ENCODE data around the gene ZNRD2. TPM values are rescaled to one million over a fixed set of nuclear protein-coding genes. Genes with fewer than 3 reads are reported as not detected.

ZNRD2 gene
- total RNA-seq, 1 donor from 2014 or later = 45.1 TPM

DNA sequence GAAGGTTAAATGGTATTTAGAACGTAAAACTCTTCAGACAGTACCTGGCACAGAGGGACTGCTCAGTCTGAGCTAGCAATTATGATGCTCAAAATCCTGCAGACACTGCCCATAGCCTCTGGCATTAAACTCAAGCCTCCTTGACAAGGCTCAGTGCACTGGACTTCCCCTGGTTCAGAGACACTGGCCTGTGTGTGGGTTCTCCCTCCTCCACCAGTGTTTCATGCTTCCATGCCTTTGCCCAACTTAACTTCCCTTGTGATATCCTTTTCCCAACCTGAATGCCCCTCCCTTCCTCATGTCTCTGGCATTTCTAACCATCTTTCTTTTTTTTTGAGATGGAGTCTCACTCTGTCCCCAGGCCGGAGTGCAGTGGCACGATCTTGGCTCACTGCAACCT, 21.2 kb upstream of the ZNRD2 start:
- H3K4me1 ChIP-seq (ENCODE audit: insufficient read depth, low read length) = peaks cover 4% of the 10 kb centered on the region
- Mint-ChIP-seq H3K4me3 (ENCODE audit: unreplicated experiment) (peak overlapping the region; percentile 71), H3K27me3 (ENCODE audit: low read depth, unreplicated experiment) (peaks cover 44% of the 10 kb centered on the region), H3K4me1 (ENCODE audit: low read depth, unreplicated experiment) (peaks cover 2% of the 10 kb centered on the region), H3K27ac (ENCODE audit: unreplicated experiment) (no peak overlapping the region), H3K36me3 (ENCODE audit: low read depth, unreplicated experiment) (peaks cover 29% of the 10 kb centered on the region), H3K9me3 (ENCODE audit: unreplicated experiment) (peaks cover 9% of the 10 kb centered on the region)
- H3K27me3 ChIP-seq (ENCODE audit: insufficient read depth, low read length) = no peaks in the 10 kb centered on the region
- TF ChIP-seq, protein P1, sequence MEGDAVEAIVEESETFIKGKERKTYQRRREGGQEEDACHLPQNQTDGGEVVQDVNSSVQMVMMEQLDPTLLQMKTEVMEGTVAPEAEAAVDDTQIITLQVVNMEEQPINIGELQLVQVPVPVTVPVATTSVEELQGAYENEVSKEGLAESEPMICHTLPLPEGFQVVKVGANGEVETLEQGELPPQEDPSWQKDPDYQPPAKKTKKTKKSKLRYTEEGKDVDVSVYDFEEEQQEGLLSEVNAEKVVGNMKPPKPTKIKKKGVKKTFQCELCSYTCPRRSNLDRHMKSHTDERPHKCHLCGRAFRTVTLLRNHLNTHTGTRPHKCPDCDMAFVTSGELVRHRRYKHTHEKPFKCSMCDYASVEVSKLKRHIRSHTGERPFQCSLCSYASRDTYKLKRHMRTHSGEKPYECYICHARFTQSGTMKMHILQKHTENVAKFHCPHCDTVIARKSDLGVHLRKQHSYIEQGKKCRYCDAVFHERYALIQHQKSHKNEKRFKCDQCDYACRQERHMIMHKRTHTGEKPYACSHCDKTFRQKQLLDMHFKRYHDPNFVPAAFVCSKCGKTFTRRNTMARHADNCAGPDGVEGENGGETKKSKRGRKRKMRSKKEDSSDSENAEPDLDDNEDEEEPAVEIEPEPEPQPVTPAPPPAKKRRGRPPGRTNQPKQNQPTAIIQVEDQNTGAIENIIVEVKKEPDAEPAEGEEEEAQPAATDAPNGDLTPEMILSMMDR (IDR thresholded peaks at IDR 0.05; ENCODE audit: insufficient read depth, low read depth, low read length) = no peak
- no peak for TF ChIP-seq EZH2 (IDR thresholded peaks at IDR 0.05; ENCODE audit: insufficient read depth, low read length)
- no peak overlapping the region for H2AFZ ChIP-seq (ENCODE audit: low read depth, low read length)
- H3K27ac ChIP-seq (ENCODE audit: low read depth, low read length) = no peak overlapping the region
- H3K79me2 ChIP-seq (ENCODE audit: insufficient read depth, low read length) = peaks cover 10% of the 10 kb centered on the region
- FAIRE-seq = no peak
- H3K4me2 ChIP-seq (ENCODE audit: low read length) = no peak overlapping the region
- no peaks in the 10 kb centered on the region for H3K9me3 ChIP-seq (ENCODE audit: insufficient read depth, low read depth, low read length)
- no peak overlapping the region for H3K9ac ChIP-seq (ENCODE audit: low read length)
- peaks cover 21% of the 10 kb centered on the region for H3K36me3 ChIP-seq (ENCODE audit: insufficient read depth, low read length)
- H4K20me1 ChIP-seq (ENCODE audit: insufficient read depth, low read length) = peaks cover 78% of the 10 kb centered on the region
- no peak overlapping the region for H3K4me3 ChIP-seq (ENCODE audit: insufficient read depth, low read depth, low read length)
- no peak for DNase-seq (ENCODE audit: low read depth)

DNA sequence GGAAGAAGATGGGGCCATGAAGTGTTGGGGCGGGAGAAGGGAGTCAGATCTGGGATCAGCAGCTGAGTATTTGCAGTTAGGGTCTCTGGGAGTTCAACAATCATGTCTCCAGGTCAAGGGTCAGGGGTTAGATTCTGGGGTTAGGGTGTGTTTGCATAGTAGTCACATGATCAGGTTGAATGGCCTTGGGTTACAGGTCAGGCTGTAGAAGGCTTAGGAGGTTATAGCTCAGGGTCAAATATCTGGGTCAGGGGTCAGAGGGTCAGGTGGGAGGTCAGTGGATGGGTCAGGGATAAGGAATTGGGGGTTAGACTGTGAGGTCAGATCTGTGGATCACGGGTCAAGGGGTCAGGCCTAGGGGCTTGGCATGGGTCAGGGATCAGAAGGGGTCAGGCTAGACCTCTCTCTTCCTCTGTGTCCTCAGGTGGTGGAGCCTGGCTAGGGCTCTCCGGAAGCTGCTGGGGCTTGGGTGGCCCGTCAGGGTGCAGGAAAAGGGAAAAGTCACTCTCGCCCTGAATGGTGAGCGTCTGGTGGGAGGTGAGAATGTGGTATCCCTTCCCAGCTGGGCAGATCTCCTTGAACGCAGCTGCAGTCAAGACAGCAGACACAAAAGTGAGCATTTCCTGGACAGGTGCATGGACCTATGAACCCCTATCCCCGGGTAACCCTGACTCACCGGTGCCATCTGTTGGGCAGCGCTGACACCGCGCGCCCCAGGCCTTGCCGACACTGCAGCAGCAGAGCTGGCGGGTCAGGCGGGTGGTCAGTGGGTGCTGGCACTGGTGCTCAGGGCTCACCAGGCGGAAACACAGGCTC, 18.5 kb upstream of the ZNRD2 start:
- no peak for FAIRE-seq
- Histone ChIP-seq H3K27me3 (ENCODE audit: insufficient read depth, low read length) (no peaks in the 10 kb centered on the region), H2AFZ (ENCODE audit: low read depth, low read length) (no peak overlapping the region), H3K4me2 (ENCODE audit: low read length) (no peak overlapping the region), H3K9me3 (ENCODE audit: insufficient read depth, low read depth, low read length) (no peaks in the 10 kb centered on the region), H3K79me2 (ENCODE audit: insufficient read depth, low read length) (peaks cover 36% of the 10 kb centered on the region), H3K36me3 (ENCODE audit: insufficient read depth, low read length) (peaks cover 19% of the 10 kb centered on the region), H4K20me1 (ENCODE audit: insufficient read depth, low read length) (peaks cover 75% of the 10 kb centered on the region), H3K4me1 (ENCODE audit: insufficient read depth, low read length) (peaks cover 31% of the 10 kb centered on the region), H3K27ac (ENCODE audit: low read depth, low read length) (no peak overlapping the region), H3K9ac (ENCODE audit: low read length) (no peak overlapping the region), H3K4me3 (ENCODE audit: insufficient read depth, low read depth, low read length) (no peak overlapping the region)
- Mint-ChIP-seq H3K27me3 (ENCODE audit: low read depth, unreplicated experiment) (peaks cover 33% of the 10 kb centered on the region), H3K27ac (ENCODE audit: unreplicated experiment) (no peak overlapping the region), H3K4me1 (ENCODE audit: low read depth, unreplicated experiment) (peaks cover 13% of the 10 kb centered on the region), H3K9me3 (ENCODE audit: unreplicated experiment) (peaks cover 5% of the 10 kb centered on the region), H3K4me3 (ENCODE audit: unreplicated experiment) (no peak overlapping the region), H3K36me3 (ENCODE audit: low read depth, unreplicated experiment) (peaks cover 23% of the 10 kb centered on the region)
- no peak for DNase-seq (ENCODE audit: low read depth)
- no peak for TF ChIP-seq EZH2 (IDR thresholded peaks at IDR 0.05; ENCODE audit: insufficient read depth, low read length)
- TF ChIP-seq, protein P1 (IDR thresholded peaks at IDR 0.05; ENCODE audit: insufficient read depth, low read depth, low read length) = peak; percentile 9

DNA sequence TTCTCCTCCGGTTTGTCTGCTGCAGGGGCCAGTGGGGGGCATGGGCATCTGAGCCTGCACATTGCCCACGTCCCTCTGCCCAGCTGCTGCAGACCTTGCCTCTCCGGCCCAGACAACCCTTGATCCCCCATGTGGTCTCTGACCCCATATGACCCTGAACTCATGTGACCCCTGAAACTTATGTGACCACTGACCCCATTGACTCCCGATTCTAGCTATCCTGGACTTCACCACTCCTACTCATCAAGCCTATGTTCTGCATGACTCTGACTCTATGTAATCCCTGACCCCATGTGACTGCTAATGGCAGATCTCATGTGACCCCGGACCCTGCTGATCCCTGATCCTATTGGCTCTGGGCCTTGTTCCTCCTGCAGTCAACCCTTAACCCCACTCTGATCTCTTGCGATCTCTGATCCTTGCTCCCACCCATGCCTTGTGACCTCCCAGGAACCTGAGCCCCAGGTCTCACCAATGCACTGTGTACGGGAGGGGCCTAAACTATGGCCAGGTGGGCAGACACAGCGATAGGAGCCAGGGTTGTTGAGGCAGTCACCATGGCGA, 17.8 kb upstream of the ZNRD2 start:
- TF ChIP-seq EZH2 (IDR thresholded peaks at IDR 0.05; ENCODE audit: insufficient read depth, low read length) = no peak
- TF ChIP-seq, protein P1 (IDR thresholded peaks at IDR 0.05; ENCODE audit: insufficient read depth, low read depth, low read length) = no peak
- Histone ChIP-seq H3K9me3 (ENCODE audit: insufficient read depth, low read depth, low read length) (no peaks in the 10 kb centered on the region), H3K36me3 (ENCODE audit: insufficient read depth, low read length) (peaks cover 19% of the 10 kb centered on the region), H4K20me1 (ENCODE audit: insufficient read depth, low read length) (peaks cover 72% of the 10 kb centered on the region), H3K27me3 (ENCODE audit: insufficient read depth, low read length) (no peaks in the 10 kb centered on the region), H3K9ac (ENCODE audit: low read length) (no peak overlapping the region), H3K79me2 (ENCODE audit: insufficient read depth, low read length) (peaks cover 42% of the 10 kb centered on the region), H3K4me3 (ENCODE audit: insufficient read depth, low read depth, low read length) (no peak overlapping the region), H2AFZ (ENCODE audit: low read depth, low read length) (no peak overlapping the region), H3K4me2 (ENCODE audit: low read length) (no peak overlapping the region), H3K4me1 (ENCODE audit: insufficient read depth, low read length) (peaks cover 38% of the 10 kb centered on the region), H3K27ac (ENCODE audit: low read depth, low read length) (no peak overlapping the region)
- FAIRE-seq = no peak
- DNase-seq (ENCODE audit: low read depth) = no peak
- Mint-ChIP-seq H3K27me3 (ENCODE audit: low read depth, unreplicated experiment) (peaks cover 33% of the 10 kb centered on the region), H3K9me3 (ENCODE audit: unreplicated experiment) (peaks cover 5% of the 10 kb centered on the region), H3K27ac (ENCODE audit: unreplicated experiment) (no peak overlapping the region), H3K4me3 (ENCODE audit: unreplicated experiment) (peak overlapping the region; percentile 72), H3K36me3 (ENCODE audit: low read depth, unreplicated experiment) (peaks cover 23% of the 10 kb centered on the region), H3K4me1 (ENCODE audit: low read depth, unreplicated experiment) (peaks cover 17% of the 10 kb centered on the region)

Data from astrocyte (in vitro differentiated cells and primary cell).